Ureter (tissue), 1 donor: ENCODE data around the gene DBT. TPM values are rescaled to one million over a fixed set of nuclear protein-coding genes. Genes with fewer than 3 reads are reported as not detected.
"Not testable (repeated sequence)": the region's sequence is repeated elsewhere in the genome, so short reads cannot be mapped to it uniquely, and the experiment has no call there.

Experiments used
- DNase-seq: peaks from one replicate; pipeline ENCODE4 v3.0.0-alpha.2; 2020; ENCODE audit warnings: low spot score
- total RNA-seq: library from RNA; stranded (reverse); gene quantifications from one replicate; pipeline ENCODE4 v1.2.4, GENCODE V29; 2023
- donor health status: DM: yes; HTN: yes; CAD: no.

DBT gene
- total RNA-seq, 1 donor from 2014 or later: 24.3 TPM

DNA sequence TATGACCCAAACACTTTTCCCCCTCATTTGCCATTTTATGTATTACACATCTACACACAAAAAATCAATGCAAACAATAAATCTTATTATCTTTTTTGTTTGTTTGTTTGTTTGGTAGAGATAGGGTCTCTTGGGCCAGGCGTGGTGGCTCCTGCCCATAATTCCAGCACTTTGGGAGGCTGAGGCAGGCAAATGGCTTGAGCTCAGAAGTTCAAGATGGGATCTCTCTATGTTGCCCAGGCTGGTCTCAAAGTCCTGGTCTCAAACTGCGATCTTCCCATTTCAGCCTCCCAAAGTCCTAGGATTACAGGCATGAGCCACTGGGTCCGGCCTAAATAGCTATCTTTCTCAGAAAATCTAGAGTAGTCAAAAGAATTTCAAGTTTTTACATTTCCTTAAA is 1.2 kb upstream of the DBT start:
- DNase-seq: no peak

DNA sequence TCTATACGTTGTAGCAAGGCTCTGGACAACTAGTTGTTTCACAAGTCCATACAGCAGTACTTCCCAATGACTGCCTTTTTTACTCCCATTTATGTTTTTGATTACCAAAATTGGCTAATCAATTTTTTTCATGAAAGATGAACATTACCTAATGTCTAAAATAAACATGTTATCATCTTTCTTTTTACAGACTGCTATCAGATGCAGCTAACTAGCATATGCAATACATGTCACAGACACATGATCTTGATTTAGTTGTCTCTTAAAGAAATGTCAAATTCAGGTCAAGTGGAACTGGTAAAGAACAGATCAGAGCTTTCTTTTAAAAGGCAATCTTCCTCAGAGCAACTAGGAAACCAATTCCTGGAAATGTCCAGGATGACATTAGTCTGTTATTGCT is 630 bp upstream of the DBT start:
- DNase-seq: no peak

DNA sequence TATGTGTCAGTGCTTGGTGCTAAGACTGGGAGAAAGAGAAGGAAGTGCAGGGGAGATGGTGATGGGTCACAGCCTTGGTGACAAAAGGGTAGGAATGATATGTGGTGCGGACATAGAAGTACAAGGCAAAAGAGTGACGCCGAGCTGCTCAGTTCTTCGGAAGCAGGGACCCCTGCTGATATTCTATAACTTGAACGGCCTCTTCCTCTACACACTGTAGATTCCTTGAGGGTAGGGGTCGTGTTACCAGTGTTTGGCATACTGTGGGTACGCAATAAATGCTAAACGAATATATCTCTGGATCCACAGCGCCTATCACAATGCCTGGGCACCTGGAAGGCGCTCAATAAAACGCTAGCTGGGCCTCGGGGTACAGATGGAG is 488 bp downstream of the DBT start:
- no peak for DNase-seq

DNA sequence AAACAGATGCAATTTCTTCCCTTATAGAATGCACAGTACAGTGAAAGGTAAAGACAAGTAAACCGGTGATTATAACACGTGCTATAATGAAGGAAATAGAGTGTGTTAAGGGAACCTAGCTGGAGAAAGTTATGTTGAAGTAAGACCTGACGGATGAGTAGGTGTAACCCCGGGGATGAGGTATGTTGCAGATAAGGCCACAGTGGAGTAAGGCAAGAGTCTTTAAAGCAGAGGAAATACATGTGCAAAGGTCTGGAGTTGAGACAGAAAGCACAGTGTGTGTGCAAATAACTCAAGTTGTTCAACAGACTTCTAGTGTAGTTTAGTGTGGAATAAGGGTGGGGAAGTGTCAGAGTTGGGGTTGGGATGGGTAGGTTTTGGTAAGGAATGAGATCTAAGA is 2.9 kb downstream of the DBT start:
- DNase-seq: no peak

DNA sequence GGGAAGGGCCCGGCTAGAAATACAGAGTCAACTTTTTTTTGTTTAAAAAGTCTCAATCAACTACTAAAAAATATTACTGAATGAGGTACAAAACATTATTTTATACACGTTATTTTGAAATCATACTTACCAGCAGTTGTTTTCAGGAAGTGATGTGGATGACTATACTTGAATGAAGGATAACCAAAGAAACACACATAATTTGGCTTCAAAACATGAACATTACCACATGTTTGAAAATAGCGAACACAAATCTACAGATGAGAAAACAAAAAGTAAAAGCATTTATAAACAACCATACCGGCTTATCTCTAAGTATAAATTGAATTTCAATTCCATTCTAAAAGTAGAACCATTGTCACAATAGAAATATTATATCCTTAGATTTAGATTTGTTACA is 9.0 kb downstream of the DBT start:
- no peak for DNase-seq

DNA sequence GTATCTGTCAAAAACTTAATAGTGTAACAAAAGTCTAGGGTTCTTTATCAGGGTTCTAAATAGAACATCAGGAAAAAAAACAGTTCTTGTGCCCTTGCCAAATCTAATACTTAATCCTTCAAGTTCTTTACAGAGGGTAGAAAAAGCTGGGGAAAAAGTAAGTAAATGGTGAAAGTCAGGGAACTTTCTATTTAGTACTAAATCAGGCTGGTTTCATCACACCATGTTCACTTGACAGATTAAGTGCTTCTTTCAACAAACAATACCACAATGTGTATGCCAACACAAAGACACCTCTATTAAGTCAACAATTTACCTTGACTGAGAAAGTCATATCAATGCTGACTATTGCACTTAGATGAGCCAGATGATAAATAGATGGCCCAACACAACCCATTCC is 9.7 kb downstream of the DBT start:
- DNase-seq: no peak

DNA sequence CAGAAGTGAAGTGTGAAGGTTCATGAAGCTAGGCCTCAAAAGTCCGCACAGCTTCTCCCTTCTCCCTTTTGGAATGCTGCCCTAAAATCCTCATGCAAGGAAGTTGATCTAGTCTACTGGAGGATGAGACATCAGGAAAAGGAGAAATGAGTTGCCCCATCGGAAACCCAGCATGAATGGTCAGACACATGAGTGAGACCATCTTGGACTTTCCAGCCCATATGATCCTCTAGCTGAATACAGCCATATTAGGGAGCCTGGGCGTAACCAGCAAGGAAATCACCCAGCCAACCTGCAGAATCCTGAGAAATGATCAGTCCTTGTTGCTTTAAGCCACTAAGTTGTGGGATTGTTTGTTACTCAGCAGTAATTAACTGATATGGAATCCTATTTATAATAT is 12.5 kb downstream of the DBT start:
- DNase-seq: no peak

DNA sequence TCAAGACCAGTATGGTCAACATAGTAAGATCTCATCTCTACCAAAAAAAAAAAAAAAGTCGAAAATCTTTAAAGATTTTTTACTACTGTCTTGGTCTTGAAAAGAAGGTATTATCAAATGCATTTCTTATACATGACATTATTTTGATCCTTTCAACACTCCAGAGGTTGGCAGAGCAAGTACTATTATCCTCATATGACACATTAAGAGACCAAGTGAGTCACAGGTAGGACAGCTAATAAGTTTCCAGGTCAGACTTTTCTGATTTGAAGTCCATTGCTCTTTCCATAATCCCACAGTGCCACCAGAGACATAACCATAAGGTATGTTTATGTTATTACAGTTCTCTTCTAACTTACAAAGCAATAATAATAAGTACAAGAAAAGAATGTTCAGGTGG is 15.2 kb downstream of the DBT start:
- no peak for DNase-seq

DNA sequence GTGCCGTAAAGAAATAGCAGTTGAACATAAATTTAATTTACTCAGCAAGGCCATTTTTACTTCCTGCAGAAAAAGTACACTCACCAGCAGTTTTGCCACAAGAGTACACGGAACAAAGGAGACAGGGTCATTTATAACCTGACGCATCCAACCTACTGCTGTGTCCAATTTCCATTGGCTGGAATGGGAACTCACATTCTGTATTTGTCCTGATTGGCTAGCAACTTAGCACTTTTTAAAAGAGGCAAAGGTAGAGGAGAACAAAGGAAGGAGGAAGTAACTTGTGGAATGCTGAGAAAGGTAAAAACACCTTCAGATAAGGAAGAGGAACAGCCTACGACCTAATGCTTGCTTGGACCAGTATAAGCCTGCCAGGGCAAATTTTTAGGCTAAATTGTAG is 16.1 kb downstream of the DBT start:
- DNase-seq: not testable (repeated sequence)

DNA sequence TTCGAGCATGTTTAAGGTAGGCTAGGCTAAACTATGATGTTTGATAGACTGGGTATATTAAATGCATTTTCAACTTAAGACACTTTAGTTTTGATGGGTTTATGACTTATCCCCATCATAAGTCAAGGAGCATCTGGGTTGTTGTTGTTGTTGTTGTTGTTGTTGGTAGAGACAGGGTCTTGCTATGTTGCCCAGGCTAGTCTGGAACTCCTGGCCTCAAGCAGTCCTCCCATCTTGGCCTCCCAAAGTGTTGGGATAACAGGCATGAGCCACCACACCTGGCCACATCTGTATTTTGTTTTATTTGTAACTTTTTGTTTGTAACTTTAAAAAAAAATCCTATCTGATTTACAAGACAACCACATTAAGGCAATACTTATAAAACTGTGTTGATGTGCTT is 17.5 kb downstream of the DBT start:
- no peak for DNase-seq

DNA sequence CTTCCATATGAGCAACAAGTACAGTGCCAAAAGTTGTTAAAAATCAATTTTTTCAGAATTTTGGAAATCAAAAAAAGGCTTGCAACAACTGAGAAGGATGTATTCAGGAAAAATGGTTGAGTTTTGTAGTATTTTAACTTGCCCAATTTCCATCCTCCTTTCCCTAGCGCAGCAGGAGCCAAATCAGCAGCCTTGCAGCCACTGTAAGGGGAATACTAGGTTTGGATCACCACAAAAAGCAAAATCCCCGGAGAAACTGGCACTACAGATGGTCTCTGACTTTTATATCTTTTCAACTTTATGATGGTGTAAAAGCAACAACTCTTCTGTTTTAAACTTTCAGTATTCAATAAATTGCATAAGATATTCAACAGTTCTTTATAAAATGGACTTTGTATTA is 17.9 kb downstream of the DBT start:
- no peak for DNase-seq

DNA sequence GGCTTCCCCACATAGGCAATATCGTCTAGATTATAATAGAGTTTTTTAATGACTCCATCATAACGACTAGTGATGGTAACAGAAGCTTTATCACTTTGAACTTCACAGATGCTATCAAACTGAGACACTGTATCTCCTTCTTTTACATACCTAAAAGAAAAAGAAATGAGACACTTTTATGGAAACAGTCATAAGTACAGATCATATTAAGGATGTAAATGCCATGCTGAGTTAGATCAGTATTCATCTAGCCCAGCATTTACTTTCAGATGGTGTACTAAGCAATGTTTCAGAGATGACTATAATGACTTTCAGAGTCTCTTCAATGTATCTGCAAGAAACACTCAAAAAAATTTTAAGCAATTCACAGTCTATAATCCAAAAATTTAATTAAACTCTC is 18.9 kb downstream of the DBT start:
- DNase-seq: no peak

DNA sequence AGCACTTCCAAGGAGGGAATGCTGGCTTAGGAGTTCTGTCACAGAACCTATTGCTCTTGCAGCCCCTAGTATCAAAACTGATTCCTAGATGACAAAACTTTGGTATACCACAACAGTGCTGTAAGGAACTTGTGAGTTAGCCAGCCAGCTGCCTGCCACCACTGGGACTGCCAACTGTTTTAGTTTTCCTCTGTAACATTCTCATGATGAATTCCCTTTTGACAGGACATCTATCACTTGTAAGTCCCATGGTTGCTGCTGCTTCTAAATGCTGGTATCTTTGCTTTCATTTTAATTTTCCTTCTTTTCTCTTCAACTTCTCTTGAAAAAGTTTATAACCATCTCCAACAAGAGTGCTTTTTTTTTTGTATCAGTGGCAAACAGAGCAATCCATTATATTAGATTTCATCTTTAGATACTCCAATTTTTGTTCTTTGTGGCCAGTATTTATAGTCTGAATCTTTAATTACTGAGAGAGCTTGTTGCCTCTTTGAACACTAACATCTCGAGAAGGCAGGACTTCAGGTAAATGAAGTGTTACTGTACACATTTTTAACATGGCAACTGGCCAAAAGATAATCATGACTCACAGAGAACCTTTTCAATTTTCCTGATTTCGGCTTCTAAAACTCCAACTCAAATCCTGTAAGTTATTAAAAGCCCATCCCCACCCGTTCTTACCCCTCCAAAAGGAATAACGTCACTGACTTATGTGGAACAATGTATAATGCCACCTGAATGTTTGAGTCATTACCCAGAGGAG is 19.8 kb downstream of the DBT start:
- no peak for DNase-seq

DNA sequence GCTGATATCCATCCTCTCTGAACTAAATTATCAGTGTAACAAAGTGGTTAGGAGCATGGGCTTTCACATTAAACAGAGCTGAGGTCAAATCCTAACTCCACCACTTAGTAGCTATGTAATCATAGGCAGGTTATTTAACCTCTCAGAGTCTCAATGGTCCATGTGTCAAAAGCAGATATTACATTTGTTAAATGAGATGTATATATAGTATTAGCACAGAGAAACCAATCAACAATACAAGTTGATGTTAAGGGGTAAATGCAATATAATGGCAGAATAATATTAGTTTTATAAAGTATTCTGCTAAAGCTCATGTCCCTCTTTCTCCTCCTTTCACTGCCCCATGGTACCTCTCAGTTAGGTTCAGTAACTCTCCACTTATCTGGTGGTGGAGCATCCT is 27.2 kb downstream of the DBT start:
- DNase-seq: no peak

DNA sequence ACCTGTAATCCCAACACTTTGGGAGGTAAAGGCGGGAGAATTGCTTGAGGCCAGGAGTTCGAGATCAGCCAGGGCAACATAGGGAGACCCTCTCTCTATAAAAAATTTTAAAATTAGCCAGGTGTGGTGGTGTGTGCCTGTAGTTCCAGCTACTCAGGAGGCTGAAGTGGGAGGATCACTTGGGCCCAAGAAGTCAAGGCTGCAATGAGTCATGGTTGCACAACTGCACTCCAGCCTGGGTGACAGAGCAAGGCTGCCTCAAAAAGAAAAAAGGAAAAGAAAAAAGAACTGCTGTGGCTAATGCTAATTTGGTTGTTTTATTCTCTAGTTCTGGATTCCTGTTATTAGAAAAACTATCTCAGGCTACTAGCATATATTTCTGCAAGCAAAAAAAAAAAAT is 29.8 kb downstream of the DBT start:
- DNase-seq: no peak

DNA sequence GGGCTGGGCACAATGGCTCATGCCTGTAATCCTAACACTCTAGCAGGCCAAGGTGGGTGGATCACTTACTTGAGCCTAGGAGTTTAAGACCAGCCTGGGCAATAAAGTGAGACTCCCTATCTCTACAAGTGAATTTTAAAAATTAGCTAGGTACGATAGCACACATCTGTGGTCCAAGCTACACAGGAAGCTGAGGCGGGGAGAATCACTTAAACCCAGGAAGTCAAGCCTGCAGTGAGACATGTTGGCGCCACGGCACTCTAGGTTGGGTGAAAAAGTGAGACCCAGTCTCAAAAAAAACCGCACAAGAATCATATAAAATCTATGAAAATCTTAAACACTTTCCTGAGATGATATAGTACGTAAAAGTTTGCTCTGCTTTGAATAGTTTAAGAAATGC is 30.2 kb downstream of the DBT start:
- DNase-seq: no peak

DNA sequence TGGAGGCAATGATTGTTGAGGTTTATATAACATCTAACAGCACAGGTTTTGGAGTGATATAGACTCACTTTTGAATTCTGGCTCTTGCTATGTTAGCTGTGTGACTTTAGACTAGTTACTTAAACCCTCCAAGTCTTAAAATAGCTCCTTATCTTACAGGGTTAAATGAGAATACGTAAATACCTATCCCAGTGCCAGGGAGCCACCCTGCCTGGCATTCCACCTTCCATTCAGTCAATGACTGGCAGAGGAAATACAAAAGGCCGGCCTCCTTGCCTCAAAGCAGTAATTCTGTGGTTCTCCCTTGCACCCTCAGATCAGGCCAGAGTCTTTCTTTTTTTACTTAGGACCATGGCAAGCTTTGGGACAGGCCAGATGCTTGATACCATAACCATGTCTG is 31.8 kb downstream of the DBT start:
- DNase-seq: no peak

DNA sequence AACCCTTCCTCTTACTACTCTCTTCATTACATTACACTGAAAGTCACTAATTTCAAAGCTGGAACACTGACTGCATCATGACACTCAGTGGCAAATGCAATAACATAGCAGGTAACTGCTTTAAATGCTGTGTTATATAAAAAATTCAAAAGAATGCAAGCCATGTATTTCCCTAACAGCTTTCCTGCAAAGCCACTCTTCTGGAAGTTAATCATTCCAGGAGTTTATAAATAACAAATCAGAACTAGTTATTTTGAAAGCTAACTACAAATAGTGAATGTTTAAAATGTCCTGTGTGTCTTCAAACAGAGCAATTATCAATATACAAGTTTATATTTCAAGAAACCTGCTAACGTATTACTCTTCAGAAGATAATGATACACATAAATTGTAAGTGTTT is 34.5 kb downstream of the DBT start:
- DNase-seq: no peak

DNA sequence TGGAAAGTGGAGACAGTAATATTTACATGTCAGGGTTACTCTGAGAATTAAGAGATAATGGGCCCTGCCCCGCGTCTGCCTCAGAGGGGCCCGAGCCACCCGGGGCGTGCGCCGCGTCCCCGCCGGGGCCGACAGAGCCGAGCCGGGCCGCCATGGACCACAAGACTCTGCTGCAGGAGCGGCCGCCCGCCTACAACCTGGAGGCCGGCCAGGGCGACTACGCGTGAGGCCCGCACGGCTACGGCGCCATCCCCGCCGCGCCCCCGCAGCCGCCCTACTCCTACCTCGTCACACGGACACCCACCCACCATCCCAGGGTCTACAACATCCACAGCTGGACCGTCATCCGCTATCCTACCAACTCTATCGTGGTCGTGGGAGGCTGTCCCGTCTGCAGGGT is 36.5 kb downstream of the DBT start:
- no peak for DNase-seq

DNA sequence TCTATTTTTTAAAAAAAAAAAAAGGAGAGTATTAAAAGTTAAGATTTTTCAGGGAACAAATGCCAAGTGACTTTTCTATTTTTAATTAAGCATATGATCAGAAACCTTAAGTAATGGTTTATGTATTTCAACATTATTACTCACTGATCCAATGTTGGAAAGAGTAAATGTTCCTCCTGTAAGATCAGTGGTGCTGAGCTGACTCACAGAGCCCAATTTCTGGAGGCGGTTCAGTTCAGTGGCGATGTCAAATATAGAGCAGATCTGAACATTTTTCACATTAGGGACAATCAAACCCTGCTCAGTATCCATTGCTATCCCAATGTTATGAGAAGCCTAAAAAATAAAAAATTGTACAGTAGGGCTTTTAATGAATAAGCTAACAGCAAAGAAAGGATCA is 43.3 kb downstream of the DBT start:
- DNase-seq: no peak

DNA sequence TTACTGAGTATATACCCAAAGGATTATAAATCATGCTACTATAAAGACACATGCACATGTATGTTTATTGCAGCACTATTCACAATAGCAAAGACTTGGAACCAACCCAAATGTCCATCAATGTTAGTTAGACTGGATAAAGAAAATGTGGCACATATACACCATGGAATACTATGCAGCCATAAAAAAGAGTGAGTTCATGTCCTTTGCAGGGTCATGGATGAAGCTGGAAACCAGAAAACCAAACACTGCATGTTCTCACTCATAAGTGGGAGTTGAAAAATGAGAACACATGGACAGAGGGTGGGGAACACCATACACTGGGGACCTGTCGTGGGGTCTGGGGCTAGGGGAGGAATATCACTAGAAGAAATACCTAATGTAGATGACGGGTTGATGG is 44.0 kb downstream of the DBT start:
- DNase-seq: not testable (repeated sequence)

DNA sequence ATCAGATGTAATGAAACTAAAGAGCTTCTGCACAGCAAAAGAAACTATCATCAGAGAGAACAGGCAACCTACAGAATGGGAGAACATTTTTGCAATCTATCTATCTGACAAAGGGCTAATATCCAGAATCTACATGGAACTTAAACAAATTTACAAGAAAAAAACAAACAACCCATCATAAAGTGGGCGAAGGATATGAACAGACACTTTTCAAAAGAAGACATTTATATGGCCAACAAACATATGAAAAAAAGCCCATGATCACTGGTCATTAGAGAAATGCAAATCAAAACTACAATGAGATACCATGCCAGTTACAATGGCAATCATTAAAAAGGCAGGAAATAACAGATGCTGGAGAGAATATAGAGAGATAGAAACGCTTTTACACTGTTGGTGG is 44.5 kb downstream of the DBT start:
- not testable (repeated sequence) for DNase-seq

DNA sequence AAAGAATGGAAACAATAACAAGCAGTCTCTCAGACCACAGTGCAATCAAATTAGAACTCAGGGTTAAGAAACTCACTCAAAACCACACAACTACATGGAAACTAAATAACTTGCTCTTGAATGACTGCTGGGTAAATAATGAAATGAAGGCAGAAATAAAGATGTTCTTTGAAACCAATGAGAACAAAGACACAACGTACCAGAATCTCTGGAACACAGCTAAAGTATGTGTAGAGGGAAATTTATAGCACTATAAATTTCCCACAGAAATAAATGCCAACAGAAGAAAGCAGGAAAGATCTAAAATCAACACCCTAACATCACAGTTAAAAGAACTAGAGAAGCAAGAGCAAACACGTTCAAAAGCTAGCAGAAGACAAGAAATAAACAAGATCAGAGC is 46.9 kb downstream of the DBT start:
- DNase-seq: not testable (repeated sequence)

DNA sequence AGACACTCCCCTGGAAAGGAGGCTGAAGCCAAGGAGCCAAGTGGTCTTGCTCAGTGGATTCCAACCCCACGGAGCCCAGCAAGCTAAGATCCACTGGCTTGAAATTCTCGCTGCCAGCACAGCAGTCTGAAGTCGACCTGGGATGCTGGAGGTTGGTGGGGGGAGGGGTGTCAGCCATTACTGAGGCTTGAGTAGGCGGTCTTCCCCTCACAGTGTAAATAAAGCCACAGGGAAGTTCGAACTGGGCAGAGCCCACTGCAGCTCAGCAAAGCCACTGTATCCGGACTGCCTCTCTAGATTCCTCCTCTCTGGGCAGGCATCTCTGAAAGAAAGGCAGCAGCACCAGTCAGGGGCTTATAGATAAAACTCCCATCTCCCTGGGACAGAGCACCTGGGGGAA is 49.6 kb downstream of the DBT start:
- not testable (repeated sequence) for DNase-seq
